ENCODE data around the gene S100A14. TPM values are rescaled to one million over a fixed set of nuclear protein-coding genes. Genes with fewer than 3 reads are reported as not detected.

S100A14 gene
- polyA plus RNA-seq, 1 of the 3 experiments (the other 2 are of a cell fraction) = 0.15 TPM

GRCh38 chr1:153659656-153660055, 43.5 kb upstream of the S100A14 start:
- peak overlapping the region; percentile 80 for H3K9ac ChIP-seq
- 80% methylated on average over 9 of the region's 9 CpGs for WGBS (ENCODE audit: low lambda C conversion rate)
- H3K4me1 ChIP-seq (ENCODE audit: control insufficient read depth in 1 of 2, insufficient read depth in 2 of 2, low read depth in 1 of 2, low read length in 1 of 2) = peaks cover 0 to 5% of the 10 kb centered on the region in 2 experiments; a peak in 1 of 4 replicates
- peaks cover 41% of the 10 kb centered on the region for H3F3A ChIP-seq (replicated peaks; ENCODE audit: insufficient read depth)
- DNase-seq = no peak
- H3K27ac ChIP-seq (ENCODE audit: low read depth in 2 of 2, low read length in 1 of 2) = no peak overlapping the region
- ChIA-PET POLR2A (interaction anchor here (1.0 to 1.9 kb wide), 2 partner anchors 26 to 331 kb away, joined by 4 to 8 read pairs; partner anchors contain the start of genes CHTOP and RPS27), CTCF (interaction anchor here (0.6 to 1.4 kb wide), 4 partner anchors 10 to 18 kb away, joined by 3 read pairs; no protein-coding TSS in a partner anchor)
- H3K79me2 ChIP-seq (ENCODE audit: insufficient read depth) = peaks cover 23% of the 10 kb centered on the region
- H3K4me2 ChIP-seq = peak overlapping the region; percentile 94
- no peaks in the 10 kb centered on the region for H3K9me3 ChIP-seq
- no peaks in the 10 kb centered on the region for H3K9me2 ChIP-seq
- peaks cover 36 to 40% of the 10 kb centered on the region in 2 experiments for H3K36me3 ChIP-seq (replicated peaks in 1 of 2; ENCODE audit: control insufficient read depth in 1 of 2, insufficient read depth in 2 of 2, low read length in 1 of 2)
- peak overlapping the region; percentile 60 to 92 for H3K4me3 ChIP-seq (ENCODE audit: low read depth in 2 of 2, low read length in 1 of 2)
- no peak overlapping the region for H2AFZ ChIP-seq (ENCODE audit: low read depth)
- TF ChIP-seq TAF1 (IDR thresholded peaks at IDR 0.05; ENCODE audit: borderline replicate concordance, low read depth, low read length) = no peak
- TF ChIP-seq ELF1 (IDR thresholded peaks at IDR 0.05) = no peak
- TF ChIP-seq FOXJ3 (CRISPR knock-in tag; IDR thresholded peaks at IDR 0.05) = no peak
- TF ChIP-seq CTCF (IDR thresholded peaks at IDR 0.05) = no peak
- TF ChIP-seq RXRA (IDR thresholded peaks at IDR 0.05; ENCODE audit: borderline replicate concordance, low read depth) = no peak
- no peak for TF ChIP-seq CHD2 (IDR thresholded peaks at IDR 0.05; ENCODE audit: low read length, partially characterized antibody)
- TF ChIP-seq ZBTB33 (IDR thresholded peaks at IDR 0.05; ENCODE audit: borderline replicate concordance, low read depth) = no peak
- no peaks in the 10 kb centered on the region for H3K27me3 ChIP-seq (ENCODE audit: insufficient read depth)
- H4K20me1 ChIP-seq (ENCODE audit: insufficient read depth) = no peaks in the 10 kb centered on the region

GRCh38 chr1:153659175-153659534, 43.0 kb upstream of the S100A14 start:
- Histone ChIP-seq H3K27ac (ENCODE audit: low read depth in 2 of 2, low read length in 1 of 2) (peak overlapping the region; percentile 58 to 83; a peak in 2 of 4 replicates), H3K36me3 (replicated peaks in 1 of 2; ENCODE audit: control insufficient read depth in 1 of 2, insufficient read depth in 2 of 2, low read length in 1 of 2) (peaks cover 32 to 35% of the 10 kb centered on the region in 2 experiments), H3K9me3 (no peaks in the 10 kb centered on the region), H3K79me2 (ENCODE audit: insufficient read depth) (peaks cover 23% of the 10 kb centered on the region), H3K27me3 (ENCODE audit: insufficient read depth) (no peaks in the 10 kb centered on the region), H3K4me3 (ENCODE audit: low read depth in 2 of 2, low read length in 1 of 2) (peak overlapping the region; percentile 60 to 92), H3K9me2 (no peaks in the 10 kb centered on the region), H3K4me2 (peak overlapping the region; percentile 94), H3K4me1 (ENCODE audit: control insufficient read depth in 1 of 2, insufficient read depth in 2 of 2, low read depth in 1 of 2, low read length in 1 of 2) (peaks cover 0 to 5% of the 10 kb centered on the region in 2 experiments; a peak in 1 of 4 replicates), H3F3A (replicated peaks; ENCODE audit: insufficient read depth) (peaks cover 36% of the 10 kb centered on the region), H4K20me1 (ENCODE audit: insufficient read depth) (no peaks in the 10 kb centered on the region), H3K9ac (peak overlapping the region; percentile 80), H2AFZ (ENCODE audit: low read depth) (peak overlapping the region; percentile 97)
- ChIA-PET POLR2A (interaction anchor here (0.9 to 1.9 kb wide), 3 partner anchors 25 to 331 kb away, joined by 3 to 8 read pairs (median 4); partner anchors contain the start of genes CHTOP and RPS27), CTCF (interaction anchor here (0.6 to 1.4 kb wide), 5 partner anchors 8 to 18 kb away, joined by 3 read pairs; no protein-coding TSS in a partner anchor)
- WGBS (ENCODE audit: low lambda C conversion rate) = 15% methylated on average over 8 of the region's 8 CpGs
- DNase-seq = no peak
- TF ChIP-seq REST (IDR thresholded peaks at IDR 0.05; ENCODE audit: low read depth, low read length) (no peak), RAD21 (IDR thresholded peaks at IDR 0.05; ENCODE audit: low read length) (no peak), RCOR1 (IDR thresholded peaks at IDR 0.05; ENCODE audit: low read length) (no peak), USF1 (IDR thresholded peaks at IDR 0.05; ENCODE audit: borderline replicate concordance, low read depth) (no peak), NRF1 (IDR thresholded peaks at IDR 0.05; ENCODE audit: low read depth, low read length) (no peak), JUND (IDR thresholded peaks at IDR 0.05) (no peak), GABPA (IDR thresholded peaks at IDR 0.05; ENCODE audit: low read depth) (no peak), CHD2 (IDR thresholded peaks at IDR 0.05; ENCODE audit: low read length, partially characterized antibody) (no peak), GATA2 (CRISPR knock-in tag; IDR thresholded peaks at IDR 0.05) (no peak), USF2 (IDR thresholded peaks at IDR 0.05; ENCODE audit: borderline replicate concordance, low read depth, low read length) (no peak), MAX (IDR thresholded peaks at IDR 0.05; ENCODE audit: low read depth) (no peak), TCF12 (IDR thresholded peaks at IDR 0.05) (no peak), ELF1 (IDR thresholded peaks at IDR 0.05) (no peak)

Data from SK-N-SH (cell line).